Mesothelial cell of epicardium (in vitro differentiated cells): ENCODE measurements around the gene DGKB. TPM values are rescaled to one million over a fixed set of nuclear protein-coding genes. Genes with fewer than 3 reads are reported as not detected.

Experiments
- DNase-seq, 2 experiments: peaks; one replicate each; pipeline ENCODE4 v3.0.0; 2021; ENCODE audit warnings: low spot score in 2 of 2; ENCODE audit not compliant: unreplicated experiment in 2 of 2
- H3K27ac Mint-ChIP-seq: 2 replicates; pipeline ENCODE4 v1.8.0; 2021; ENCODE audit warnings: mixed read lengths
- H3K27me3 Mint-ChIP-seq: 2 replicates; pipeline ENCODE4 v1.8.0; 2021; ENCODE audit warnings: low read depth, mixed read lengths
- H3K36me3 Mint-ChIP-seq: 2 replicates; pipeline ENCODE4 v1.8.0; 2021; ENCODE audit warnings: mixed read lengths
- H3K4me1 Mint-ChIP-seq: 2 replicates; pipeline ENCODE4 v1.8.0; 2021; ENCODE audit warnings: mixed read lengths
- H3K4me3 Mint-ChIP-seq: 2 replicates; pipeline ENCODE4 v1.8.0; 2021; ENCODE audit warnings: mild to moderate bottlenecking, moderate library complexity, mixed read lengths
- H3K9me3 Mint-ChIP-seq: 2 replicates; pipeline ENCODE4 v1.8.0; 2021; ENCODE audit warnings: mixed read lengths
- total RNA-seq: library from RNA; stranded (reverse); gene quantifications from 3 replicates; pipeline ENCODE4 v1.2.1, GENCODE V29; 2021
- TF ChIP-seq, protein P1 (sequence below): fragments of 200-600 bp; sonication (generic); IDR thresholded peaks from one replicate; pipeline ENCODE4 v1.5.0; 2021; ENCODE audit warnings: antibody characterized with exemption; ENCODE audit not compliant: unreplicated experiment

Gene DGKB
- total RNA-seq, 1 donor from 2014 or later = 3.9 TPM

DNA sequence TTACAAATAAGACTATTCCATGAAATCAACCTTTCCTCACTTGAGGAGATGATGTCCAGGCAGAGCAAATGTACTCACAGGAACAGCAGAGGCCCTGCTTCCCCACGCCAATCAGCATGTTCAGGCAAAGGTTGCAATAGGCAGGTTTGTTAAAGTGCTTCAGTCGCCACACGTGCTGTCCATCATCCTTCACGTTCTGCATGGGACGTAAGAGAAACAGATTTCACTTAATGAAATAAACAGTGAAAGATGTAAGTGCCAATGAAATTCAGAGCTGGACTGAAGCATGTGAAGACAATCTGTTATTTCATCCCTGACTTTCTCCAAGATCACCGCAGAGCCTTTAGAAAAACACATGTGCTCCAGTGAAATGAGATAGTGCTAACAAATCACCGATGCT is 217.4 kb downstream of the DGKB start:
- Mint-ChIP-seq H3K4me3 (no peak overlapping the region), H3K36me3 (no peaks in the 10 kb centered on the region), H3K9me3 (no peaks in the 10 kb centered on the region), H3K27ac (no peak overlapping the region), H3K4me1 (peaks cover 16% of the 10 kb centered on the region), H3K27me3 (peaks cover 4% of the 10 kb centered on the region)
- DNase-seq = no peak
- TF ChIP-seq, protein P1, sequence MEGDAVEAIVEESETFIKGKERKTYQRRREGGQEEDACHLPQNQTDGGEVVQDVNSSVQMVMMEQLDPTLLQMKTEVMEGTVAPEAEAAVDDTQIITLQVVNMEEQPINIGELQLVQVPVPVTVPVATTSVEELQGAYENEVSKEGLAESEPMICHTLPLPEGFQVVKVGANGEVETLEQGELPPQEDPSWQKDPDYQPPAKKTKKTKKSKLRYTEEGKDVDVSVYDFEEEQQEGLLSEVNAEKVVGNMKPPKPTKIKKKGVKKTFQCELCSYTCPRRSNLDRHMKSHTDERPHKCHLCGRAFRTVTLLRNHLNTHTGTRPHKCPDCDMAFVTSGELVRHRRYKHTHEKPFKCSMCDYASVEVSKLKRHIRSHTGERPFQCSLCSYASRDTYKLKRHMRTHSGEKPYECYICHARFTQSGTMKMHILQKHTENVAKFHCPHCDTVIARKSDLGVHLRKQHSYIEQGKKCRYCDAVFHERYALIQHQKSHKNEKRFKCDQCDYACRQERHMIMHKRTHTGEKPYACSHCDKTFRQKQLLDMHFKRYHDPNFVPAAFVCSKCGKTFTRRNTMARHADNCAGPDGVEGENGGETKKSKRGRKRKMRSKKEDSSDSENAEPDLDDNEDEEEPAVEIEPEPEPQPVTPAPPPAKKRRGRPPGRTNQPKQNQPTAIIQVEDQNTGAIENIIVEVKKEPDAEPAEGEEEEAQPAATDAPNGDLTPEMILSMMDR = no peak

DNA sequence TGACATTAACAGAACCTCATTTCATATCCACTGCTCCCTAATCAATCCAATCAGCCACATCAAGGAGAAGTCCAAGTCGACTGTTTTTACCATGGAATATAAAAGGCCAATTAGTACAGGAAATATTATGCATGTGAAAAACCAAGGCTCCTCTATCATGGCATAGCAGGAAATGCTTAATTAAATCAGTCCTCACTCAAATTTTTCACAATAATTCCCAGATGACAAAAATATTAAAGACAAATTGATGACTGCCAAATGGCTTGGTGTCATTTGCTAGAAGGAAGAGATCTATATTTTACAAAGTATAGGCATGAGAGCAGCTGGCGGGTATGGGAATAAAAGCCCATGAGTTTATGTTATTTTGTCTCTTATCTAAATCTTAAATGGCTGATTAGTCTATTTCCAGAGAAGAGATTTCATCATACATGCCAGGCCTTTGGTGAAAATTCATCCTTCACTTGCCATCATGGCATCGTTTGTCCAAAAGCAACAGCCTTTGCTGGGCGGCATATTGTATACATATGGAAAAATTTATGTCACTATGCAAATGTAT is 219.6 kb downstream of the DGKB start:
- Mint-ChIP-seq H3K27ac (no peak overlapping the region), H3K4me3 (no peak overlapping the region), H3K9me3 (no peaks in the 10 kb centered on the region), H3K36me3 (no peaks in the 10 kb centered on the region), H3K27me3 (peaks cover 4% of the 10 kb centered on the region), H3K4me1 (peaks cover 7% of the 10 kb centered on the region)
- TF ChIP-seq, protein P1 = no peak
- no peak for DNase-seq

DNA sequence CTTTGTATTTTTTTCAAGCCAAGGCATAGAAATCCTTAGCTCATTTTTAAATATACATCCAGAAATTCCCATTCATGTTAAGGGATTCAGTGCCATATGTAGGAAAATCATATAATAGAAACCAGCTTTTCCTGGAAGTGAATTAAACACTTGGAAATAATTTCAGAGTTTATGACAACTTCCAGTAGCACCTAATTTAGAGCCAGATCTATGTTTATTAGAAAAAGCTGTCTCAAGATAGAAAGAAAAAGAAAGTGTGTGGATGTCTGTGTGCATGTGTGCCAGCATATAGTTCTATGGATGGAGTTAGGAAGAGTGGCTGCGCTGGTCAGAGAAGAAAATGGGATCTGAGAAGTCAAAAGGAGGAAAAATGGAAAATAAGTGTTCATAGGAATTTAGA is 225.7 kb downstream of the DGKB start:
- Mint-ChIP-seq H3K27me3 (no peaks in the 10 kb centered on the region), H3K4me1 (peaks cover 8% of the 10 kb centered on the region), H3K4me3 (no peak overlapping the region), H3K27ac (no peak overlapping the region), H3K36me3 (peaks cover 3% of the 10 kb centered on the region), H3K9me3 (peaks cover 9% of the 10 kb centered on the region)
- DNase-seq = no peak
- TF ChIP-seq, protein P1 = no peak

DNA sequence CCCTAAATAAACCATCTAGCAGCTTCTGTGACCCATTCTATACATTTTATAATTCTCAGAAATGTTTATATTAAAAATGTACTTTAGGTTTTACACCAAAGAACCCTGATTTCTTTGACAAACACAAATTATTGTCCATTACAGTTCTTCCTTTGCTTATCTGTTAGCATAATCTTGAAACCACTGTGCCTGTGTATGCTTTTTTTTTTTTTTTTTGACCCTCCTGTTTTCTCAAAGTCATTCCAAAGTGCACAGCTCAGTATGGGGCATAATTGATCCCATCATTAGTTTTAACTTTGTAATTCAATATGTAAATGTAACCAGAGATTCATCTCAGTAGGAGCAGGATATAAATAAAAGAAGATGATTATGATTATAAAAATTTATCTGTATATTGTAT is 229.3 kb downstream of the DGKB start:
- no peak for DNase-seq
- Mint-ChIP-seq H3K27me3 (no peaks in the 10 kb centered on the region), H3K4me1 (peaks cover 7% of the 10 kb centered on the region), H3K27ac (no peak overlapping the region), H3K9me3 (peaks cover 9% of the 10 kb centered on the region), H3K36me3 (peaks cover 3% of the 10 kb centered on the region), H3K4me3 (no peak overlapping the region)
- TF ChIP-seq, protein P1 = no peak

DNA sequence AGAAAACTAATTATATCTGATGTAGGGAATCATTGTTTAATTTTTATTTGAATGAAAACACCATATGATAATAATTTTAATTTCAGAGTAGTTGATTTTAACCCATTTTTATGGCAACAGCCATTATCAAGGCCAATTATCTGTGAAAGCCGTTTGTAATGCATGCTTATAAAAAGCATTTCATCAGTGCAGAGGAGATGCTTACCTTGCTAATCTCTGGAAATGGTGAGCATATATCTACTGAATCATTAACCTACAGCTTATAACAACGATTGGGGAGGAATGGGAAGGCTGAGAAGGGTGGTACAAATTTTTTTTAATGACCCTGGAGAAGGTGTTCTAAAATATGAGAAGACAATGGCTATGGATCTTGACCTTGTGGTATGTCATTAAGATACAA is 235.6 kb downstream of the DGKB start:
- Mint-ChIP-seq H3K9me3 (no peaks in the 10 kb centered on the region), H3K4me3 (no peak overlapping the region), H3K4me1 (peaks cover 11% of the 10 kb centered on the region), H3K27ac (no peak overlapping the region), H3K36me3 (no peaks in the 10 kb centered on the region), H3K27me3 (no peaks in the 10 kb centered on the region)
- DNase-seq = no peak
- TF ChIP-seq, protein P1 = no peak

DNA sequence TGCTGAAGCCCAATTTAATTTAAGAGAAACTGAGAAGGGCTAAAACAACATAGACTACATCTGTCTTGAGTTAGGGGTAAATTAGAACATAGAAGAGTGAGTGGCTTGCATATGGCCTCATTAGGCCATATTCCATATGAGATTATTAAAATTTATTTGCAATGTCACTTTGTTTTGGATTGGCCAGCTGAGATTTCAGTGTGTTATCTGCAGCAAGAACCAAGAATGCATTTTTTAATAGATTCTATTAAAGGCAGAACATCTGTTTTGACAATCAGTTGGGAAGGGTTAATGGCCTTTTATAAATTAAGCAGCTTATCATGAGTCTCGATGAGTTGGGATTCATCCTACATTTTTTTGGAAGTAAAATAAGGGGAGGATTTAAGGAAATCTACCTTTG is 236.2 kb downstream of the DGKB start:
- Mint-ChIP-seq H3K4me3 (no peak overlapping the region), H3K27me3 (no peaks in the 10 kb centered on the region), H3K36me3 (no peaks in the 10 kb centered on the region), H3K4me1 (peaks cover 11% of the 10 kb centered on the region), H3K27ac (no peak overlapping the region), H3K9me3 (no peaks in the 10 kb centered on the region)
- DNase-seq = no peak
- TF ChIP-seq, protein P1 = no peak
